ENCODE data around the gene PDE6A.
"Not testable (repeated sequence)": the region's sequence is repeated elsewhere in the genome, so short reads cannot be mapped to it uniquely, and the experiment has no call there.

The PDE6A gene

GRCh38 chr5:149892594-149892993 lies 52.0 kb downstream of the PDE6A start:
- no peak for DNase-seq

GRCh38 chr5:149888280-149888679 lies 56.3 kb downstream of the PDE6A start:
- no peak for DNase-seq

GRCh38 chr5:149887622-149888183 lies 56.9 kb downstream of the PDE6A start:
- DNase-seq: no peak

GRCh38 chr5:149886692-149887470 lies 57.7 kb downstream of the PDE6A start:
- no peak for DNase-seq

- DNase-seq: no peak
Observed at GRCh38 chr5:149886060-149886459, 58.5 kb downstream of the PDE6A start.

GRCh38 chr5:149885513-149885912 lies 59.1 kb downstream of the PDE6A start:
- no peak for DNase-seq

- no peak for DNase-seq
Observed at GRCh38 chr5:149883550-149883949, 61.0 kb downstream of the PDE6A start.

GRCh38 chr5:149882633-149883032 lies 62.0 kb downstream of the PDE6A start:
- not testable (repeated sequence) for DNase-seq

- DNase-seq: no peak
Observed at GRCh38 chr5:149881874-149882273, 62.7 kb downstream of the PDE6A start.

GRCh38 chr5:149881069-149881622 lies 63.4 kb downstream of the PDE6A start:
- no peak for DNase-seq

GRCh38 chr5:149879593-149879992 lies 65.0 kb downstream of the PDE6A start:
- not testable (repeated sequence) for DNase-seq

GRCh38 chr5:149878371-149878770 lies 66.2 kb downstream of the PDE6A start:
- DNase-seq: no peak

- no peak for DNase-seq
Observed at GRCh38 chr5:149873896-149874295, 70.7 kb downstream of the PDE6A start.

GRCh38 chr5:149872351-149873040 lies 72.1 kb downstream of the PDE6A start:
- DNase-seq: no peak

- no peak for DNase-seq
Observed at GRCh38 chr5:149871471-149871870, 73.1 kb downstream of the PDE6A start.

- DNase-seq: no peak
Observed at GRCh38 chr5:149870697-149871096, 73.9 kb downstream of the PDE6A start.

GRCh38 chr5:149870232-149870631 lies 74.4 kb downstream of the PDE6A start:
- DNase-seq: no peak

GRCh38 chr5:149869411-149869821 lies 75.2 kb downstream of the PDE6A start:
- no peak for DNase-seq

GRCh38 chr5:149865746-149866145 lies 78.8 kb downstream of the PDE6A start:
- no peak for DNase-seq

- no peak for DNase-seq
Observed at GRCh38 chr5:149863830-149864229, 80.8 kb downstream of the PDE6A start.

GRCh38 chr5:149863176-149863575 lies 81.4 kb downstream of the PDE6A start:
- DNase-seq: no peak

GRCh38 chr5:149860801-149861322 lies 83.7 kb downstream of the PDE6A start:
- DNase-seq: no peak

- DNase-seq: no peak
Observed at GRCh38 chr5:149859746-149860145, 84.8 kb downstream of the PDE6A start.

Measured in activated T-cell treated with anti-CD3 and anti-CD28 coated beads, Interleukin-2, amount 50 U/mL, for 1 hour (primary cell).